GM06990 (cell line): ENCODE data around the gene PIAS2.
"Not testable (repeated sequence)": the region's sequence is repeated elsewhere in the genome, so short reads cannot be mapped to it uniquely, and the experiment has no call there.

ENCODE experiments used
- DNase-seq: peaks from one replicate; pipeline ENCODE4 v3.0.0-alpha.2; 2011; ENCODE audit not compliant: insufficient read length; ENCODE audit errors: extremely low read depth
- H3K27me3 ChIP-seq: replicated peaks from 2 replicates; pipeline ENCODE4 v1.6.0; 2011; ENCODE audit warnings: low read length; ENCODE audit not compliant: control insufficient read depth, insufficient read depth
- H3K36me3 ChIP-seq: 2 replicates; pipeline ENCODE4 v1.5.1; 2011; ENCODE audit warnings: low read length; ENCODE audit not compliant: control insufficient read depth, insufficient read depth
- H3K4me3 ChIP-seq: replicated peaks from 2 replicates; pipeline ENCODE4 v1.5.1; 2011; ENCODE audit warnings: low read depth, mild to moderate bottlenecking, control low read depth, low read length
- CTCF ChIP-seq: IDR thresholded peaks from 2 replicates; pipeline ENCODE4 v1.5.1; 2011; ENCODE audit warnings: low read length, control low read depth, mild to moderate bottlenecking, inconsistent platforms; ENCODE audit not compliant: insufficient read depth, poor library complexity, severe bottlenecking

Gene PIAS2, protein sequence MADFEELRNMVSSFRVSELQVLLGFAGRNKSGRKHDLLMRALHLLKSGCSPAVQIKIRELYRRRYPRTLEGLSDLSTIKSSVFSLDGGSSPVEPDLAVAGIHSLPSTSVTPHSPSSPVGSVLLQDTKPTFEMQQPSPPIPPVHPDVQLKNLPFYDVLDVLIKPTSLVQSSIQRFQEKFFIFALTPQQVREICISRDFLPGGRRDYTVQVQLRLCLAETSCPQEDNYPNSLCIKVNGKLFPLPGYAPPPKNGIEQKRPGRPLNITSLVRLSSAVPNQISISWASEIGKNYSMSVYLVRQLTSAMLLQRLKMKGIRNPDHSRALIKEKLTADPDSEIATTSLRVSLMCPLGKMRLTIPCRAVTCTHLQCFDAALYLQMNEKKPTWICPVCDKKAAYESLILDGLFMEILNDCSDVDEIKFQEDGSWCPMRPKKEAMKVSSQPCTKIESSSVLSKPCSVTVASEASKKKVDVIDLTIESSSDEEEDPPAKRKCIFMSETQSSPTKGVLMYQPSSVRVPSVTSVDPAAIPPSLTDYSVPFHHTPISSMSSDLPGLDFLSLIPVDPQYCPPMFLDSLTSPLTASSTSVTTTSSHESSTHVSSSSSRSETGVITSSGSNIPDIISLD

GRCh38 chr18:46917108-46917802 lies at the start of gene PIAS2, which contains the start of gene KATNAL2:
Gene PIAS2 (minus strand): TSS chr18:46917507. CDS start chr18:46917345, 162 bp downstream.
Gene KATNAL2 (plus strand): TSS chr18:46917602. CDS start chr18:46946873, 29,271 bp downstream.
- no peak for TF ChIP-seq CTCF
- no peaks in the 10 kb centered on the region for H3K36me3 ChIP-seq
- no peaks in the 10 kb centered on the region for H3K27me3 ChIP-seq
- peak; percentile 91 for DNase-seq
- peak within 1 kb of the TSS; percentile 85 for H3K4me3 ChIP-seq

- H3K36me3 ChIP-seq: not testable (repeated sequence)
Measured at GRCh38 chr18:46966266-46966665, 49.0 kb upstream of the PIAS2 start.

GRCh38 chr18:46964579-46965293 lies 47.4 kb upstream of the PIAS2 start:
- not testable (repeated sequence) for H3K36me3 ChIP-seq, H3K4me3 ChIP-seq, H3K27me3 ChIP-seq, DNase-seq

More at GRCh38 chr18:46966266-46966665, 49.0 kb upstream of the PIAS2 start:
- H3K4me3 ChIP-seq, H3K27me3 ChIP-seq, DNase-seq: not testable (repeated sequence)

- DNase-seq, H3K36me3 ChIP-seq, H3K27me3 ChIP-seq, H3K4me3 ChIP-seq: not testable (repeated sequence)
Measured at GRCh38 chr18:46963656-46964578, 46.6 kb upstream of the PIAS2 start.

GRCh38 chr18:46958209-46958608 lies 40.9 kb upstream of the PIAS2 start:
- no peak overlapping the region for H3K4me3 ChIP-seq
- no peak for TF ChIP-seq CTCF
- H3K36me3 ChIP-seq: no peaks in the 10 kb centered on the region
- no peak for DNase-seq
- no peaks in the 10 kb centered on the region for H3K27me3 ChIP-seq

- Histone ChIP-seq H3K4me3 (no peak overlapping the region), H3K27me3 (no peaks in the 10 kb centered on the region), H3K36me3 (no peaks in the 10 kb centered on the region)
- TF ChIP-seq CTCF: no peak
- no peak for DNase-seq
Measured at GRCh38 chr18:46953195-46953594, 35.9 kb upstream of the PIAS2 start.
